Small intestine (tissue), 16 donors: ENCODE results near the gene KRTAP5-8. TPM values are rescaled to one million over a fixed set of nuclear protein-coding genes. Genes with fewer than 3 reads are reported as not detected.
"Not testable (repeated sequence)": the region's sequence is repeated elsewhere in the genome, so short reads cannot be mapped to it uniquely, and the experiment has no call there.

Experiments used
- DNase-seq, 2 donors: peaks; one replicate each; pipeline versions ENCODE4 v3.0.0 to v3.0.0-alpha.2; 2013
- FAIRE-seq: peaks from 2 replicates; lab custom pipeline; 2012; peaks lifted over from hg19 to GRCh38; lab: Jason Lieb, UNC
- H3K27ac ChIP-seq, 3 donors: one replicate each; pipeline ENCODE4 v1.5.1; 2013; ENCODE audit warnings: low read length in 2 of 3, mild to moderate bottlenecking in 2 of 3, control low read depth in 1 of 3, inconsistent platforms in 1 of 3, low read depth in 1 of 3, moderate library complexity in 1 of 3
- H3K27me3 ChIP-seq, 3 donors: one replicate each; pipeline ENCODE4 v1.6.1; 2013; ENCODE audit warnings: low read length in 3 of 3, inconsistent platforms in 1 of 3; ENCODE audit not compliant: control insufficient read depth in 3 of 3, insufficient read depth in 3 of 3
- H3K36me3 ChIP-seq, 3 donors: one replicate each; pipeline ENCODE4 v1.6.1; 2013; ENCODE audit warnings: low read length in 3 of 3, inconsistent platforms in 1 of 3, low read depth in 1 of 3, mild to moderate bottlenecking in 1 of 3, moderate library complexity in 1 of 3; ENCODE audit not compliant: control insufficient read depth in 3 of 3, insufficient read depth in 2 of 3
- H3K4me1 ChIP-seq, 3 donors: one replicate each; pipeline ENCODE4 v1.6.1; 2013; ENCODE audit warnings: low read length in 2 of 3, inconsistent platforms in 1 of 3, low read depth in 1 of 3, mild to moderate bottlenecking in 1 of 3, moderate library complexity in 1 of 3; ENCODE audit not compliant: control insufficient read depth in 3 of 3, insufficient read depth in 2 of 3
- H3K4me3 ChIP-seq, 3 donors: one replicate each; pipeline ENCODE4 v1.5.1; 2013; ENCODE audit warnings: low read length in 3 of 3, control low read depth in 1 of 3, inconsistent platforms in 1 of 3, low read depth in 1 of 3, mild to moderate bottlenecking in 1 of 3, moderate library complexity in 1 of 3
- H3K9me3 ChIP-seq, 2 donors: one replicate each; pipeline ENCODE4 v1.6.1; 2013; ENCODE audit warnings: low read depth in 1 of 2, low read length in 1 of 2; ENCODE audit not compliant: control insufficient read depth in 2 of 2, insufficient read depth in 1 of 2
- WGBS, 3 donors: extraction: QIAGEN DNeasy Blood & Tissue Kit; methylation state at CpG; one replicate each; pipeline ENCODE4 v1.1.7; 2013; 5-methylcytosine and 5-hydroxymethylcytosine counted together
- long read RNA-seq, 10 donors: transcript quantifications; one replicate each; lab custom pipeline, GENCODE V29; 2026
- polyA plus RNA-seq, 4 donors: library from polyadenylated mRNA; stranded (reverse) in 3 of 4; unstranded in 1 of 4; fragments of 200-250 nt in 3 of 4; fragments of 120-200 nt in 1 of 4; gene quantifications; one replicate each; pipeline versions ENCODE4 v1.2.1 to v1.2.3, GENCODE V29; 2013
- donor health status: healthy with polysubstance abuse.
- donor health status: control.
- donor health status: control.
- donor health status: Bipolar disorder and iron deficiency.
- donor health status: healthy.

The KRTAP5-8 gene, protein sequence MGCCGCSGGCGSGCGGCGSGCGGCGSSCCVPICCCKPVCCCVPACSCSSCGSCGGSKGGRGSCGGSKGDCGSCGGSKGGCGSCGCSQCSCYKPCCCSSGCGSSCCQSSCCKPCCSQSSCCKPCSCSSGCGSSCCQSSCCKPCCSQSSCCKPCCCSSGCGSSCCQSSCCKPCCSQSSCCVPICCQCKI
- under 1 TPM in 2 of 4 donors, not detected in 2; 0.13 to 0.16 TPM for polyA plus RNA-seq
- long read RNA-seq, donor 1, partial matches to known transcripts: 0 of 1 reads
- long read RNA-seq, donor 1, other reads (novel, unspliced or antisense): 0 of 1 reads
- long read RNA-seq, donor 2: 0 reads
- long read RNA-seq, donor 3: 0 reads
- long read RNA-seq, donor 4: 0 reads
- long read RNA-seq, donor 5: 0 reads
- long read RNA-seq, donor 6: 0 reads
- long read RNA-seq, donor 7: 0 reads
- long read RNA-seq, donor 8: 0 reads
- long read RNA-seq, donor 9: 0 reads
- long read RNA-seq, donor 10: 0 reads

GRCh38 chr11:71537977-71538665, at the start of gene KRTAP5-8:
KRTAP5-8 (plus strand) TSS chr11:71538025; CDS start chr11:71538056, 31 bp downstream.
- not testable (repeated sequence) for DNase-seq, H3K9me3 ChIP-seq, H3K36me3 ChIP-seq, FAIRE-seq, H3K27ac ChIP-seq, H3K27me3 ChIP-seq, H3K4me3 ChIP-seq
- 64 to 81% (median 68%) methylated on average over 3 to 4 of the region's 4 CpGs for WGBS, 3 donors
- peaks cover 0 to 16% (median 0%) of the 10 kb centered on the region in 3 donors for H3K4me1 ChIP-seq

GRCh38 chr11:71488681-71489270, 49.0 kb upstream of the KRTAP5-8 start:
- WGBS, 3 donors: 77 to 91% (median 88%) methylated on average over 6 of the region's 6 CpGs
- peaks cover 0 to 7% (median 0%) of the 10 kb centered on the region in 3 donors for H3K4me1 ChIP-seq
- no peak for DNase-seq
- H3K9me3 ChIP-seq: no peaks in the 10 kb centered on the region
- FAIRE-seq: no peak
- no peak overlapping the region for H3K4me3 ChIP-seq
- peaks cover 9 to 72% (median 43%) of the 10 kb centered on the region in 3 donors for H3K36me3 ChIP-seq
- no peaks in the 10 kb centered on the region for H3K27me3 ChIP-seq
- H3K27ac ChIP-seq: no peak overlapping the region

GRCh38 chr11:71489311-71490043, 48.3 kb upstream of the KRTAP5-8 start:
- H3K4me1 ChIP-seq: peaks cover 0 to 7% (median 0%) of the 10 kb centered on the region in 3 donors
- no peak overlapping the region for H3K27ac ChIP-seq
- WGBS, 3 donors: 71 to 82% (median 77%) methylated on average over 15 of the region's 15 CpGs
- no peaks in the 10 kb centered on the region for H3K9me3 ChIP-seq
- DNase-seq: no peak
- no peaks in the 10 kb centered on the region for H3K27me3 ChIP-seq
- H3K36me3 ChIP-seq: peaks cover 9 to 71% (median 44%) of the 10 kb centered on the region in 3 donors
- no peak for FAIRE-seq
- H3K4me3 ChIP-seq: no peak overlapping the region

- no peak for DNase-seq
These were observed 47.6 kb upstream of the KRTAP5-8 start for GRCh38 chr11:71490044-71490730.

DNA sequence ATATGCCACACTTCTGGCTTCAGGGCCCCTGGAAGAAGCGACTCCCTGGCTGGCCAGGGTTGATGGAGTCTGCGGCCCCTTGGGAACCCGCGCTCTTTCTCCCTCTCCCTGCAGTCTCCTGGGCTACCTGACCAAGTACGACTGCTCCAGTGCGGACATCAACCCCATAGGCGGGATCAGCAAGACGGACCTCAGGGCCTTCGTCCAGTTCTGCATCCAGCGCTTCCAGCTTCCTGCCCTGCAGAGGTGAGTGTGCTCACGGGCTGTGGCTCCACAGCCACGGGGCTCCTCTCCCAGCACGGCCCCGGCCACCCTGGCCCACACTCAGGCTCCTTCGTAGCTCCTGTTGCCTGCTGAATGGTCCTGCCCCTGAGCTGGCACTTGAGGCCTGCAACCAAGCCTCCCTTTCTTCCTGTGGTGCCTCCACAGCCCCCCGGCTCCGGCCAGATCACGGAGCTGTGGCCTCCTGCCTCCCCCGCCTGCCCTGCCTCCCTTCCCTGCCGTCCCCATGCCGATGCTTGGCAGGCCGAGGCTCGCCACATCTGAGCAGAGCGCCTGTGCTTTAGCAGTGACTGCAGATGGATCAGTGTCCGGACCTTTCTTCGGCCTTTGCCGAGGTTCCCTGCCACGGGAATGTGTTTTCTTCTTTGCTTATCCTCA, 47.0 kb upstream of the KRTAP5-8 start:
- no peak overlapping the region for H3K4me3 ChIP-seq
- no peak overlapping the region for H3K27ac ChIP-seq
- no peaks in the 10 kb centered on the region for H3K27me3 ChIP-seq
- peaks cover 5 to 68% (median 39%) of the 10 kb centered on the region in 3 donors for H3K36me3 ChIP-seq
- no peaks in the 10 kb centered on the region for H3K9me3 ChIP-seq
- FAIRE-seq (no peak), DNase-seq (no peak)
- WGBS, 3 donors: 96 to 98% (median 96%) methylated on average over 28 of the region's 28 CpGs
- peaks cover 0 to 7% (median 0%) of the 10 kb centered on the region in 3 donors for H3K4me1 ChIP-seq

More at GRCh38 chr11:71490044-71490730, 47.6 kb upstream of the KRTAP5-8 start:
- H3K4me1 ChIP-seq: peaks cover 0 to 7% (median 0%) of the 10 kb centered on the region in 3 donors
- 90 to 95% (median 90%) methylated on average over 23 of the region's 23 CpGs for WGBS, 3 donors
- no peaks in the 10 kb centered on the region for H3K27me3 ChIP-seq
- H3K36me3 ChIP-seq: peaks cover 9 to 68% (median 40%) of the 10 kb centered on the region in 3 donors
- H3K9me3 ChIP-seq: no peaks in the 10 kb centered on the region
- FAIRE-seq: no peak
- no peak overlapping the region for H3K4me3 ChIP-seq
- H3K27ac ChIP-seq: no peak overlapping the region

- H3K4me3 ChIP-seq: no peak overlapping the region
- no peaks in the 10 kb centered on the region for H3K9me3 ChIP-seq
- no peaks in the 10 kb centered on the region for H3K27me3 ChIP-seq
- DNase-seq (no peak), FAIRE-seq (no peak)
- H3K27ac ChIP-seq: no peak overlapping the region
- peaks cover 0 to 7% (median 0%) of the 10 kb centered on the region in 3 donors for H3K4me1 ChIP-seq
- H3K36me3 ChIP-seq: peaks cover 10 to 71% (median 42%) of the 10 kb centered on the region in 3 donors
- 93 to 98% (median 95%) methylated on average over 19 of the region's 19 CpGs for WGBS, 3 donors
These were observed 46.3 kb upstream of the KRTAP5-8 start for GRCh38 chr11:71491531-71491930.

DNA sequence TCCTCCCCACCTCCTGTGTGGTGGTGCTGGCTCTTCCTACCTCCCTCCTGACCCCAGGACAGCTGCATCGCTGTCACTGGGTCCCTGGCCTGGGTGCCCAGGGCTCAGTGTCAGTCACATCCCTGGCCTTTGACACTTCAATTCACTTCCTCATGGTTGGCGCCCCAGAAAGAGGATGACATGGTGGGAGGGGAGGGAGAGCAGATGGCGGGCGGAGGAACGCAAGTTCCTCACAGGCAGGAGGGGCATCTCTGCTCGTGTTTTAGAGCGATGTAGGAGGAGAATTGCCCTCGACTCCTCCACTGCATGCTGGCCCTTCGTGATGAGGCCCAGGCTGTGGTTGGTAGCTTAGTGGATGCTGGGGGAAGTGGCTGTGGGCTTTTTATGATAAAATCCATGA, 45.9 kb upstream of the KRTAP5-8 start:
- WGBS, 3 donors: 92 to 93% (median 92%) methylated on average over 9 of the region's 9 CpGs
- no peak overlapping the region for H3K4me3 ChIP-seq
- no peak overlapping the region for H3K27ac ChIP-seq
- FAIRE-seq (no peak), DNase-seq (no peak)
- H3K4me1 ChIP-seq: peaks cover 0 to 7% (median 0%) of the 10 kb centered on the region in 3 donors
- peaks cover 10 to 75% (median 43%) of the 10 kb centered on the region in 3 donors for H3K36me3 ChIP-seq
- H3K27me3 ChIP-seq: no peaks in the 10 kb centered on the region
- H3K9me3 ChIP-seq: no peaks in the 10 kb centered on the region
